H1 (cell line): ENCODE data around the gene CROCC. TPM values are rescaled to one million over a fixed set of nuclear protein-coding genes. Genes with fewer than 3 reads are reported as not detected.

Experiments
- CTCF ChIA-PET: fragments of 300-600 bp; sonication (Branson Sonifier 250); formaldehyde crosslinking; loops from one replicate; lab custom pipeline; 2021; ENCODE audit not compliant: partially characterized antibody; lab: Charles Lee
- POLR2A ChIA-PET: fragments of 300-600 bp; sonication (Branson Sonifier 250); formaldehyde crosslinking; loops from one replicate; lab custom pipeline; 2021; ENCODE audit warnings: inconsistent platforms; ENCODE audit not compliant: partially characterized antibody; lab: Charles Lee
- DNase-seq, 2 experiments: peaks; one replicate each; pipeline versions ENCODE4 v3.0.0 to v3.0.0-alpha.2; 2010 to 2022; ENCODE audit warnings: low spot score in 2 of 2, low read depth in 1 of 2, mixed read lengths in 1 of 2
- FAIRE-seq: peaks from 2 replicates; lab custom pipeline; 2011; peaks lifted over from hg19 to GRCh38; lab: Jason Lieb, UNC
- H2AFZ ChIP-seq: 2 replicates; pipeline ENCODE4 v1.8.1; 2012; ENCODE audit warnings: low read length, inconsistent platforms
- H2AK5ac ChIP-seq: 2 replicates; pipeline ENCODE4 v1.6.1; 2013; ENCODE audit warnings: low read depth, low read length
- H2BK120ac ChIP-seq: replicated peaks from 2 replicates; pipeline ENCODE3; 2013; ENCODE audit warnings: low read depth, low read length, inconsistent platforms
- H2BK12ac ChIP-seq: 2 replicates; pipeline ENCODE4 v1.6.1; 2013; ENCODE audit warnings: low read depth, low read length
- H2BK15ac ChIP-seq: 2 replicates; pipeline ENCODE4 v1.6.1; 2013; ENCODE audit warnings: low read length
- H2BK20ac ChIP-seq: 2 replicates; pipeline ENCODE4 v1.6.1; 2013; ENCODE audit warnings: low read length
- H2BK5ac ChIP-seq: 2 replicates; pipeline ENCODE4 v1.6.1; 2013; ENCODE audit warnings: low read depth, low read length
- H3K14ac ChIP-seq: 2 replicates; pipeline ENCODE4 v1.6.1; 2013; ENCODE audit warnings: inconsistent platforms; ENCODE audit not compliant: insufficient read length
- H3K18ac ChIP-seq: 2 replicates; pipeline ENCODE4 v1.6.1; 2013; ENCODE audit warnings: low read length; ENCODE audit errors: extremely low read depth
- H3K23ac ChIP-seq: 2 replicates; pipeline ENCODE4 v1.6.1; 2013; ENCODE audit warnings: inconsistent platforms; ENCODE audit not compliant: insufficient read length
- H3K23me2 ChIP-seq: 2 replicates; pipeline ENCODE4 v1.6.1; 2013; ENCODE audit warnings: low read depth, low read length
- H3K27ac ChIP-seq: 2 replicates; pipeline ENCODE4 v1.6.1; 2011; ENCODE audit warnings: low read depth, low read length, inconsistent platforms
- H3K27me3 ChIP-seq, 4 experiments: replicated peaks in 1 of 4; 1 replicate in 1 of 4; 2 replicates in 3 of 4; pipeline versions ENCODE4 v1.6.1 to v1.8.1; 2011 to 2013; ENCODE audit warnings: low read length in 3 of 4, mild to moderate bottlenecking in 3 of 4, inconsistent platforms in 2 of 4, mixed read lengths in 2 of 4, moderate library complexity in 1 of 4; ENCODE audit not compliant: control insufficient read depth in 3 of 4, insufficient read depth in 3 of 4; ENCODE audit errors: extremely low read depth in 1 of 4
- H3K36me3 ChIP-seq, 4 experiments: 2 replicates each; pipeline versions ENCODE4 v1.6.1 to v1.8.1; 2011 to 2013; ENCODE audit warnings: mild to moderate bottlenecking in 4 of 4, low read length in 3 of 4, moderate library complexity in 2 of 4, control low read depth in 1 of 4, inconsistent platforms in 1 of 4; ENCODE audit not compliant: insufficient read depth in 4 of 4, control insufficient read depth in 2 of 4
- H3K4ac ChIP-seq: replicated peaks from 2 replicates; pipeline ENCODE3; 2013; ENCODE audit warnings: low read length, low read depth, mixed read lengths, inconsistent platforms; ENCODE audit not compliant: insufficient read length
- H3K4me1 ChIP-seq, 4 experiments: replicated peaks in 1 of 4; 1 replicate in 1 of 4; 2 replicates in 3 of 4; pipeline versions ENCODE4 v1.6.1 to v1.8.1; 2011 to 2013; ENCODE audit warnings: low read length in 3 of 4, inconsistent platforms in 2 of 4, mixed read lengths in 1 of 4; ENCODE audit not compliant: insufficient read depth in 4 of 4, control insufficient read depth in 3 of 4
- H3K4me2 ChIP-seq, 2 experiments: 2 replicates each; pipeline versions ENCODE4 v1.6.1 to v1.8.1; 2011 to 2013; ENCODE audit warnings: low read depth in 2 of 2, low read length in 2 of 2, control low read depth in 1 of 2, inconsistent platforms in 1 of 2, mild to moderate bottlenecking in 1 of 2; ENCODE audit not compliant: insufficient read depth in 1 of 2
- H3K4me3 ChIP-seq, 4 experiments: fragments of 200-600, 300-600 bp in 1 of 4; sonication (generic), shearing (Covaris generic), sonication (Bioruptor Twin) in 1 of 4; 2 replicates each; pipeline versions ENCODE4 v1.5.1 to v1.8.1; 2011 to 2016; ENCODE audit warnings: low read length in 4 of 4, low read depth in 3 of 4, control low read depth in 2 of 4, inconsistent platforms in 2 of 4, mild to moderate bottlenecking in 2 of 4, mixed read lengths in 1 of 4, moderate library complexity in 1 of 4; ENCODE audit not compliant: insufficient read depth in 2 of 4; ENCODE audit errors: extremely low read depth in 1 of 4
- H3K56ac ChIP-seq: replicated peaks from 2 replicates; pipeline ENCODE3; 2013; ENCODE audit warnings: low read depth, mild to moderate bottlenecking, mixed read lengths, low read length, inconsistent platforms; ENCODE audit not compliant: insufficient read length
- H3K79me1 ChIP-seq: 2 replicates; pipeline ENCODE4 v1.6.1; 2013; ENCODE audit warnings: low read depth, low read length, control low read depth
- H3K79me2 ChIP-seq, 2 experiments: 2 replicates each; pipeline versions ENCODE4 v1.6.1 to v1.8.1; 2012 to 2013; ENCODE audit warnings: low read length in 2 of 2, mild to moderate bottlenecking in 2 of 2, inconsistent platforms in 1 of 2; ENCODE audit not compliant: insufficient read depth in 2 of 2, control insufficient read depth in 1 of 2
- H3K9ac ChIP-seq, 4 experiments: replicated peaks in 1 of 4; 1 replicate in 1 of 4; 2 replicates in 3 of 4; pipeline versions ENCODE4 v1.6.1 to v1.8.1; 2011 to 2013; ENCODE audit warnings: low read depth in 3 of 4, low read length in 3 of 4, control low read depth in 2 of 4, mild to moderate bottlenecking in 2 of 4, moderate library complexity in 2 of 4, inconsistent platforms in 1 of 4; ENCODE audit errors: extremely low read depth in 1 of 4
- H3K9me3 ChIP-seq, 2 experiments: 2 replicates each; pipeline versions ENCODE4 v1.6.1 to v1.8.1; 2012 to 2013; ENCODE audit warnings: mild to moderate bottlenecking in 2 of 2, moderate library complexity in 2 of 2, control low read depth in 1 of 2, inconsistent platforms in 1 of 2, low read depth in 1 of 2, low read length in 1 of 2, mixed read lengths in 1 of 2; ENCODE audit not compliant: insufficient read depth in 2 of 2
- H4K20me1 ChIP-seq, 2 experiments: replicated peaks in 1 of 2; 2 replicates each; pipeline versions ENCODE3 to v1.8.1; 2011 to 2013; ENCODE audit warnings: inconsistent platforms in 2 of 2, low read length in 2 of 2, mild to moderate bottlenecking in 1 of 2; ENCODE audit not compliant: insufficient read depth in 2 of 2, control insufficient read depth in 1 of 2
- H4K5ac ChIP-seq: 2 replicates; pipeline ENCODE4 v1.6.1; 2013; ENCODE audit warnings: low read length, low read depth, mixed read lengths, inconsistent platforms; ENCODE audit not compliant: insufficient read length
- H4K8ac ChIP-seq: 2 replicates; pipeline ENCODE4 v1.8.0; 2013; ENCODE audit warnings: mild to moderate bottlenecking, moderate library complexity, low read length, inconsistent platforms; ENCODE audit not compliant: insufficient read depth; ENCODE audit errors: extremely low read depth
- H4K91ac ChIP-seq: replicated peaks from 2 replicates; pipeline ENCODE3; 2013; ENCODE audit warnings: low read length, mixed read lengths, inconsistent platforms; ENCODE audit not compliant: insufficient read length
- CBX5 ChIP-seq: fragments of 300-800, 300-1000 bp; sonication (generic); IDR thresholded peaks from 2 replicates; pipeline ENCODE4 v1.7.1; 2016; ENCODE audit warnings: antibody characterized with exemption, low read length, low read depth
- WGBS, 2 experiments: shearing (Covaris generic) in 1 of 2; methylation state at CpG; one replicate each; pipeline versions ENCODE4 v1.1.6 to v1.1.7; 2013 to 2015; ENCODE audit warnings: low lambda C conversion rate in 2 of 2, mixed read lengths in 2 of 2, inconsistent platforms in 1 of 2, low coverage in 1 of 2, missing lambda C conversion rate in 1 of 2; ENCODE audit not compliant: insufficient replicate concordance in 2 of 2, insufficient coverage in 1 of 2, insufficient read length in 1 of 2; ENCODE audit errors: extremely low coverage in 1 of 2, missing lambda C conversion rate in 1 of 2; 5-methylcytosine and 5-hydroxymethylcytosine counted together
- polyA plus RNA-seq, 7 experiments: library from polyadenylated mRNA; depleted of rRNA in 3 of 7; stranded (reverse) in 5 of 7; unstranded in 2 of 7; fragments of >200 nt in 5 of 7; fragments of 200-250 nt in 2 of 7; gene quantifications; 1 replicate in 5 of 7; 2 replicates in 1 of 7; 4 replicates in 1 of 7; pipeline versions ENCODE4 v1.2.1 to v1.2.3, GENCODE V29; 2011 to 2013; ENCODE audit warnings: missing spikeins in 2 of 7, mixed read lengths in 2 of 7
- total RNA-seq: library from RNA; stranded (reverse); fragmentation: NEBNext Ultra II Directional; extraction: Animal tissue kit (Norgen Biotek cat#: 25700); gene quantifications from 2 replicates; pipeline ENCODE4 v1.2.1, GENCODE V29; 2021

Gene CROCC
- total and polyA plus RNA-seq, 2 of the 8 experiments (the other 6 are each of a cell fraction or from before 2014, with no cell fraction given), result 12.1 to 39.5 TPM

- H2BK120ac ChIP-seq, result no peak overlapping the region
- no peak overlapping the region for H2AK5ac ChIP-seq
- H3K56ac ChIP-seq, result no peak overlapping the region
- H3K79me2 ChIP-seq, result no peaks in the 10 kb centered on the region
- H2BK5ac ChIP-seq, result no peak overlapping the region; the same call in 1 of the 2 replicates
- H2BK12ac ChIP-seq, result no peak overlapping the region
- H3K36me3 ChIP-seq, result peaks cover 3 to 33% (median 16%) of the 10 kb centered on the region in 4 experiments; a peak in 6 of 8 replicates
- H4K8ac ChIP-seq, result no peak overlapping the region; the same call in 1 of the 2 replicates
- no peak overlapping the region; a peak in 1 of 7 replicates for H3K9ac ChIP-seq
- ChIA-PET CTCF (interaction anchor here (0.9 to 14.3 kb wide), 6 partner anchors 9 to 80 kb away, joined by 5 to 267 read pairs (median 52); partner anchors contain the start of gene MFAP2), POLR2A (interaction anchor here (1.3 to 9.5 kb wide), 3 partner anchors 9 to 26 kb away, joined by 3 to 92 read pairs (median 5); partner anchors contain the start of gene MFAP2)
- no peak overlapping the region for H3K14ac ChIP-seq
- 95% methylated on average over 20 of the region's 22 CpGs; no CpG with 5 or more reads in 1 of the 2 experiments for WGBS, 2 experiments
- H3K79me1 ChIP-seq, result no peaks in the 10 kb centered on the region
- no peak overlapping the region for H3K18ac ChIP-seq
- H3K23ac ChIP-seq, result no peak overlapping the region
- no peak overlapping the region for H4K91ac ChIP-seq
- H2AFZ ChIP-seq, result no peak overlapping the region
- no peaks in the 10 kb centered on the region for H3K27me3 ChIP-seq
- TF ChIP-seq CBX5, result no peak
- H3K4me1 ChIP-seq, result 0 out of 7 replicates have a peak, but pooled peaks cover 0 to 1% (median 0%) of the 10 kb centered on the region in 4 experiments
- no peak for DNase-seq
- H3K23me2 ChIP-seq, result peaks cover 3% of the 10 kb centered on the region; the same call in 1 of the 2 replicates
- no peak overlapping the region for H3K4ac ChIP-seq
- H4K20me1 ChIP-seq, result peaks cover 5 to 8% of the 10 kb centered on the region in 2 experiments
- no peak overlapping the region for H4K5ac ChIP-seq
- no peak overlapping the region for H2BK15ac ChIP-seq
- no peak overlapping the region for H2BK20ac ChIP-seq
- H3K4me2 ChIP-seq, result no peak overlapping the region
- H3K4me3 ChIP-seq, result no peak overlapping the region
- no peak for FAIRE-seq
- H3K27ac ChIP-seq, result no peak overlapping the region
- no peaks in the 10 kb centered on the region for H3K9me3 ChIP-seq
These were observed 44.6 kb downstream of the CROCC start for GRCh38 chr1:16966282-16966681.
